ENCODE data around the gene RAB38.

The RAB38 gene

GRCh38 chr11:88115828-88116755 is 59.2 kb downstream of the RAB38 start:
- in situ Hi-C loops (cut with MboI; ENCODE audit: low sequenced_read_pairs, unreplicated experiment): no loop called here
- DNase-seq (ENCODE audit: low spot score): no peak
- TF ChIP-seq, protein P1, sequence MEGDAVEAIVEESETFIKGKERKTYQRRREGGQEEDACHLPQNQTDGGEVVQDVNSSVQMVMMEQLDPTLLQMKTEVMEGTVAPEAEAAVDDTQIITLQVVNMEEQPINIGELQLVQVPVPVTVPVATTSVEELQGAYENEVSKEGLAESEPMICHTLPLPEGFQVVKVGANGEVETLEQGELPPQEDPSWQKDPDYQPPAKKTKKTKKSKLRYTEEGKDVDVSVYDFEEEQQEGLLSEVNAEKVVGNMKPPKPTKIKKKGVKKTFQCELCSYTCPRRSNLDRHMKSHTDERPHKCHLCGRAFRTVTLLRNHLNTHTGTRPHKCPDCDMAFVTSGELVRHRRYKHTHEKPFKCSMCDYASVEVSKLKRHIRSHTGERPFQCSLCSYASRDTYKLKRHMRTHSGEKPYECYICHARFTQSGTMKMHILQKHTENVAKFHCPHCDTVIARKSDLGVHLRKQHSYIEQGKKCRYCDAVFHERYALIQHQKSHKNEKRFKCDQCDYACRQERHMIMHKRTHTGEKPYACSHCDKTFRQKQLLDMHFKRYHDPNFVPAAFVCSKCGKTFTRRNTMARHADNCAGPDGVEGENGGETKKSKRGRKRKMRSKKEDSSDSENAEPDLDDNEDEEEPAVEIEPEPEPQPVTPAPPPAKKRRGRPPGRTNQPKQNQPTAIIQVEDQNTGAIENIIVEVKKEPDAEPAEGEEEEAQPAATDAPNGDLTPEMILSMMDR (IDR thresholded peaks at IDR 0.05; ENCODE audit: borderline replicate concordance, control extremely low read depth, extremely low read depth, insufficient read depth, missing control alignments): no peak

DNA sequence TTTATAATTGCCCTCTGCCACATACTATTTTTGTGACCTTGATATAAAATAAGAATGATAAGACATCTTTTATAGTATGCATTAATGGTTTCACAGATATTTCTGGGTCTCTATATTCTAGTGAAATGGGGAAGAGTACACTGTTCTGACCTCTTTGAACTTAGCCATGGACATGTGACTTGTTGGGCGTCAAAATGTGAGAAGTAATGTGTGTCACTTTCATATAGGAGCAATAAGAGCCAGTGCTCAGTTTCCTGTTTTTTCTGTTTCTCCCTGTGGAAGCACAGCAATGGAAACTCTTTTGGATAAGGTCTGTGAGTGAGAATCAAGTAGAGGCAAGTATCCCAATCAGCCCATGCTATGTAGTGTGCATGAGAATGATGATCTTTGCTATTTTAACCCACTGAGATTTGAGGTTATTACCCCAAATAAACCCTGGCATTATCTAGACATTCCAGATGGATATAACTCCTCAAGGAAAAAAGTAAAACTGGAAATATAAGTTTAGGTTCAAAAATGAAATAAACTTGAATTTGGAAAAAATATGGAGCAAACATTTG is 60.7 kb downstream of the RAB38 start:
- in situ Hi-C loops (cut with MboI; ENCODE audit: low sequenced_read_pairs, unreplicated experiment): no loop called here

DNA sequence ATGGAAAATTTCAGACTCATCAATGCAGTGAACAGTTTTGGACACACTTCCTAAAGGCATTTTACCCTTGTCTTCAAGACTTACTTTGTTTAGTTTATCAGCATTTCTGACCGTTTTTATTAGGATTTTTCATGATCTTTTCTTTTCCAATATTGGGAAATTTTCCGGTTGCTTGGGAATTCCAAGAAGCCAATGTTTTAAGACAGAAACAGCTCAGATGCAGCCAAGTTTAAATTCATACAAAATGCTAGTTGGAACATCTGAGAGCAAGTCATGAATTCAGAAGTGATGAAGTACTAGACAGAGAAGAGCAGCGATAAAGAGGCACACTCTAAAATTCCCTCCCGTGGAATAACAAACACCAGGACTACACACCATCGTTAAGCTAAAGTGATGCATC is 68.6 kb downstream of the RAB38 start:
- no peak for DNase-seq (ENCODE audit: low spot score)
- TF ChIP-seq, protein P1 (IDR thresholded peaks at IDR 0.05; ENCODE audit: borderline replicate concordance, control extremely low read depth, extremely low read depth, insufficient read depth, missing control alignments): no peak
- in situ Hi-C loops (cut with MboI; ENCODE audit: low sequenced_read_pairs, unreplicated experiment): no loop called here

More for the DNA sequence above, 60.7 kb downstream of the RAB38 start:
- TF ChIP-seq, protein P1 (IDR thresholded peaks at IDR 0.05; ENCODE audit: borderline replicate concordance, control extremely low read depth, extremely low read depth, insufficient read depth, missing control alignments): no peak
- DNase-seq (ENCODE audit: low spot score): no peak

DNA sequence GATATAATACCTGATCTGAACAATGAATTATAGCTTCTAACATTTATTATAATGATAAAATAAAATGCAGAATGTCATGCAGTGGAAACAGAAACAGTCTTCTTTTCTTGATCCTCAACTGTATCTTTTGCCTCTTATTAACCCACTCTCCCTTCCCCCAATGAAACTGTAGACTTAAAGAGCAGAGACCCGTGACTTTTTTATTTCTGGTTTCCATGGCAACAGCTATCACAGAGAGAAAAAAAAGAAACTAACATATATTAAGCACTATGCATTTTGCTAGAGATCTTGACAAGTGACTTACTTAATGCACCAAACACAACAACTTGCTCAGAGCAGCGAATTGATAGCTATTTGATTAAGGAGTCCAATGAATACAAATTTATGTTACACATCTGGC is 69.3 kb downstream of the RAB38 start:
- DNase-seq (ENCODE audit: low spot score): no peak
- TF ChIP-seq, protein P1 (IDR thresholded peaks at IDR 0.05; ENCODE audit: borderline replicate concordance, control extremely low read depth, extremely low read depth, insufficient read depth, missing control alignments): no peak
- in situ Hi-C loops (cut with MboI; ENCODE audit: low sequenced_read_pairs, unreplicated experiment): no loop called here

DNA sequence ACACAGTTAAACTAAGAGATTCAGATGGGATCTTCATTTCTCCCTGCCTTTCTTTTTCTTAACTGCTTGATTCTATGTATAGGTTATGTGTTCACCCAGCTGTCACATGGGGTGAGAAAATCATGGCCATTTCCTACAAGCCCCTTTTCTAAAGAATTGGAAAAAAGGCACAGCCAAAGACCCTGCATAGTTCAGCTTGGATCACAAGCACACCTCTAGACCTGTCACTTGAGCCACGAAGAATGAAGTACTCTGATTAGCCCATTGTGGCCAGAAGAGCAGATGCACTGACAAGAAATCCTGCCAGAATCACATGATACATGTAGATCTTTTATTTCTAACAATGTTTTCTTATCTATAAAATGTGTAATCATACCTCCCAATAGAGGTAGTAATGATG is 69.7 kb downstream of the RAB38 start:
- in situ Hi-C loops (cut with MboI; ENCODE audit: low sequenced_read_pairs, unreplicated experiment): no loop called here
- TF ChIP-seq, protein P1 (IDR thresholded peaks at IDR 0.05; ENCODE audit: borderline replicate concordance, control extremely low read depth, extremely low read depth, insufficient read depth, missing control alignments): no peak
- DNase-seq (ENCODE audit: low spot score): no peak

DNA sequence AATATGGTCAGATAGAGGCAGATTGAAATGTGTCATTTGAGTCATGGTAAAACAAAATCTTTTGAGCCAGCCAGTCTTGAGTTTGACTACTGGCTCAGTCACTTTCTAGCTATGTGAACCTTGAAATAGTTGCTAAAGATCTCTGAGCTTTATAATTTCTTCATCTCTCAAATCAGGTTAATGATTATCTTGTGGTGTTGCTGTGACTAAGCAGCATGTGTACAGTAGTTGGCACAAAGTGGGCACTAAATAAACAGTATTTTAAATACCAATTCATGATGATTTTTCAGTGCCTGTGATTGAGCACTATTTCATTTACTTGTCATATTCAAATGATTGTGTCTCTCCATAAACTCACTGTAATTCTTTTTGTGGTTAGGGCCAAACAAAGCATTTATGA is 70.8 kb downstream of the RAB38 start:
- DNase-seq (ENCODE audit: low spot score): no peak
- TF ChIP-seq, protein P1 (IDR thresholded peaks at IDR 0.05; ENCODE audit: borderline replicate concordance, control extremely low read depth, extremely low read depth, insufficient read depth, missing control alignments): no peak
- in situ Hi-C loops (cut with MboI; ENCODE audit: low sequenced_read_pairs, unreplicated experiment): no loop called here

Data from GM13976 (cell line).